ENCODE data around the gene CCDC157.

GRCh38 chr22:30392661-30393321 lies 36.0 kb downstream of the CCDC157 start:
- TF ChIP-seq ZNF8 (CRISPR knock-in tag; IDR thresholded peaks at IDR 0.05) (no peak), GLIS3 (CRISPR knock-in tag; IDR thresholded peaks at IDR 0.05) (no peak), PATZ1 (CRISPR knock-in tag; IDR thresholded peaks at IDR 0.05; ENCODE audit: borderline replicate concordance) (no peak), ZFP3 (CRISPR knock-in tag; IDR thresholded peaks at IDR 0.05) (no peak), ZC3H10 (CRISPR knock-in tag; IDR thresholded peaks at IDR 0.05) (no peak), ZNF70 (CRISPR knock-in tag; IDR thresholded peaks at IDR 0.05) (no peak), PPARA (CRISPR knock-in tag; IDR thresholded peaks at IDR 0.05; ENCODE audit: borderline replicate concordance) (no peak), OSR1 (CRISPR knock-in tag; IDR thresholded peaks at IDR 0.05) (no peak), ESRRG (CRISPR knock-in tag; IDR thresholded peaks at IDR 0.05) (no peak), TCF4 (CRISPR knock-in tag; IDR thresholded peaks at IDR 0.05; ENCODE audit: borderline replicate concordance) (no peak), CSRNP3 (CRISPR knock-in tag; IDR thresholded peaks at IDR 0.05) (no peak), ARNTL (CRISPR knock-in tag; IDR thresholded peaks at IDR 0.05; ENCODE audit: borderline replicate concordance, low read depth) (no peak)
- TF ChIP-seq, protein P1, sequence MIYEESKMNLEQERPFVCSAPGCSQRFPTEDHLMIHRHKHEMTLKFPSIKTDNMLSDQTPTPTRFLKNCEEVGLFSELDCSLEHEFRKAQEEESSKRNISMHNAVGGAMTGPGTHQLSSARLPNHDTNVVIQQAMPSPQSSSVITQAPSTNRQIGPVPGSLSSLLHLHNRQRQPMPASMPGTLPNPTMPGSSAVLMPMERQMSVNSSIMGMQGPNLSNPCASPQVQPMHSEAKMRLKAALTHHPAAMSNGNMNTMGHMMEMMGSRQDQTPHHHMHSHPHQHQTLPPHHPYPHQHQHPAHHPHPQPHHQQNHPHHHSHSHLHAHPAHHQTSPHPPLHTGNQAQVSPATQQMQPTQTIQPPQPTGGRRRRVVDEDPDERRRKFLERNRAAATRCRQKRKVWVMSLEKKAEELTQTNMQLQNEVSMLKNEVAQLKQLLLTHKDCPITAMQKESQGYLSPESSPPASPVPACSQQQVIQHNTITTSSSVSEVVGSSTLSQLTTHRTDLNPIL (CRISPR knock-in tag; IDR thresholded peaks at IDR 0.05; ENCODE audit: low read depth) = no peak

Data from SK-N-SH treated with all-trans-retinoic acid at 6 μM for 48 hours (cell line).